HepG2 (cell line): ENCODE data around the gene POLR1H. TPM values are rescaled to one million over a fixed set of nuclear protein-coding genes. Genes with fewer than 3 reads are reported as not detected.

ENCODE experiments used
- CENPX ChIP-seq: sonication (generic); formaldehyde crosslinking; IDR thresholded peaks from 2 replicates; pipeline ENCODE4 v1.9.0; 2021; ENCODE audit warnings: mild to moderate bottlenecking, missing genetic modification reagents, moderate library complexity
- FOXP1 ChIP-seq, 2 experiments: fragments of 450-650 bp in 1 of 2; IDR thresholded peaks; 2 replicates each; pipeline ENCODE4 v1.6.1; 2017 to 2018; ENCODE audit warnings: antibody characterized with exemption in 1 of 2
- HNRNPH1 ChIP-seq: fragments of 200-400 bp; formaldehyde crosslinking; optimal IDR thresholded peaks from 2 replicates; pipeline ENCODE3; 2017; ENCODE audit warnings: mild to moderate bottlenecking, low read depth, low read length
- JDP2 ChIP-seq: sonication (generic); formaldehyde crosslinking; IDR thresholded peaks from 2 replicates; pipeline ENCODE4 v1.8.1; 2022; ENCODE audit warnings: missing genetic modification reagents, borderline replicate concordance
- JUN ChIP-seq: sonication (generic); formaldehyde crosslinking; IDR thresholded peaks from 2 replicates; pipeline ENCODE4 v1.4.0; 2020; ENCODE audit warnings: mild to moderate bottlenecking, missing genetic modification reagents
- MEIS2 ChIP-seq: sonication (generic); formaldehyde crosslinking; IDR thresholded peaks from 2 replicates; pipeline ENCODE4 v1.9.0; 2021; ENCODE audit warnings: mild to moderate bottlenecking, missing genetic modification reagents
- MTF1 ChIP-seq: sonication (generic); formaldehyde crosslinking; IDR thresholded peaks from 2 replicates; pipeline ENCODE4 v1.5.0; 2020; ENCODE audit warnings: missing genetic modification reagents
- PHF8 ChIP-seq: sonication (generic); formaldehyde crosslinking; IDR thresholded peaks from 2 replicates; pipeline ENCODE4 v1.5.0; 2020; ENCODE audit warnings: missing genetic modification reagents
- SP4 ChIP-seq: sonication (generic); formaldehyde crosslinking; IDR thresholded peaks from 2 replicates; pipeline ENCODE4 v1.8.1; 2023; ENCODE audit warnings: mild to moderate bottlenecking, missing genetic modification reagents
- TSC22D2 ChIP-seq: sonication (generic); formaldehyde crosslinking; IDR thresholded peaks from 2 replicates; pipeline ENCODE4 v1.5.1; 2020; ENCODE audit warnings: missing genetic modification reagents, mild to moderate bottlenecking, borderline replicate concordance
- ZBTB7B ChIP-seq: sonication (generic); formaldehyde crosslinking; IDR thresholded peaks from 2 replicates; pipeline ENCODE4 v1.4.0; 2020; ENCODE audit warnings: missing genetic modification reagents
- ZNF101 ChIP-seq: sonication (generic); formaldehyde crosslinking; IDR thresholded peaks from 2 replicates; pipeline ENCODE4 v1.4.0; 2020; ENCODE audit warnings: mild to moderate bottlenecking, low read depth, missing genetic modification reagents, borderline replicate concordance
- ZNF274 ChIP-seq: sonication (generic); formaldehyde crosslinking; IDR thresholded peaks from 2 replicates; pipeline ENCODE4 v1.5.1; 2020; ENCODE audit warnings: mild to moderate bottlenecking, missing genetic modification reagents
- ZNF460 ChIP-seq: sonication (generic); formaldehyde crosslinking; IDR thresholded peaks from 2 replicates; pipeline ENCODE4 v1.5.1; 2020; ENCODE audit warnings: missing genetic modification reagents, mild to moderate bottlenecking, borderline replicate concordance
- ZNF557 ChIP-seq: sonication (generic); formaldehyde crosslinking; IDR thresholded peaks from 2 replicates; pipeline ENCODE4 v1.4.0; 2020; ENCODE audit warnings: missing genetic modification reagents
- ZNF589 ChIP-seq: sonication (generic); formaldehyde crosslinking; conservative IDR thresholded peaks from 2 replicates; pipeline ENCODE4 v1.8.0; 2022; ENCODE audit warnings: mild to moderate bottlenecking, moderate library complexity, missing genetic modification reagents
- ZNF672 ChIP-seq: sonication (generic); formaldehyde crosslinking; IDR thresholded peaks from 2 replicates; pipeline ENCODE4 v1.8.1; 2022; ENCODE audit warnings: missing genetic modification reagents
- ZNF780A ChIP-seq: sonication (generic); formaldehyde crosslinking; IDR thresholded peaks from 2 replicates; pipeline ENCODE4 v1.8.0; 2022; ENCODE audit warnings: mild to moderate bottlenecking, missing genetic modification reagents, moderate library complexity
- polyA plus RNA-seq, 8 experiments: library from polyadenylated mRNA; depleted of rRNA in 3 of 8; stranded (reverse) in 7 of 8; unstranded in 1 of 8; fragments of >200 nt; fragmentation: Illumina TruSeq in 4 of 8; extraction: Trizol in 4 of 8; gene quantifications; 2 replicates each; pipeline versions ENCODE4 v1.2.1 to v1.2.3, GENCODE V29; 2011 to 2016; ENCODE audit warnings: low read depth in 4 of 8, missing spikeins in 1 of 8, mixed read lengths in 1 of 8; ENCODE audit not compliant: insufficient read depth in 1 of 8
- total RNA-seq, 5 experiments: library from RNA; depleted of rRNA; stranded (reverse); fragments of >200 nt; fragmentation: Illumina TruSeq; extraction: Trizol; gene quantifications; 2 replicates each; pipeline ENCODE4 v1.2.3, GENCODE V29; 2016; ENCODE audit warnings: low read depth in 1 of 5
- TF ChIP-seq, protein P1 (sequence below): sonication (generic); formaldehyde crosslinking; IDR thresholded peaks from 2 replicates; pipeline ENCODE4 v1.4.0; 2020; ENCODE audit warnings: missing genetic modification reagents
- TF ChIP-seq, protein P2 (sequence below): sonication (generic); formaldehyde crosslinking; IDR thresholded peaks from 2 replicates; pipeline ENCODE4 v1.5.1; 2020; ENCODE audit warnings: missing genetic modification reagents, mild to moderate bottlenecking, borderline replicate concordance
- TF ChIP-seq, protein P3 (sequence below): sonication (generic); formaldehyde crosslinking; conservative IDR thresholded peaks from 2 replicates; pipeline ENCODE4 v1.8.0; 2022; ENCODE audit warnings: mild to moderate bottlenecking, moderate library complexity, missing genetic modification reagents

POLR1H gene
- total and polyA plus RNA-seq, 2 of the 13 experiments (the other 11 are each of a cell fraction or from before 2014, with no cell fraction given), result 61.4 to 79.8 TPM

DNA sequence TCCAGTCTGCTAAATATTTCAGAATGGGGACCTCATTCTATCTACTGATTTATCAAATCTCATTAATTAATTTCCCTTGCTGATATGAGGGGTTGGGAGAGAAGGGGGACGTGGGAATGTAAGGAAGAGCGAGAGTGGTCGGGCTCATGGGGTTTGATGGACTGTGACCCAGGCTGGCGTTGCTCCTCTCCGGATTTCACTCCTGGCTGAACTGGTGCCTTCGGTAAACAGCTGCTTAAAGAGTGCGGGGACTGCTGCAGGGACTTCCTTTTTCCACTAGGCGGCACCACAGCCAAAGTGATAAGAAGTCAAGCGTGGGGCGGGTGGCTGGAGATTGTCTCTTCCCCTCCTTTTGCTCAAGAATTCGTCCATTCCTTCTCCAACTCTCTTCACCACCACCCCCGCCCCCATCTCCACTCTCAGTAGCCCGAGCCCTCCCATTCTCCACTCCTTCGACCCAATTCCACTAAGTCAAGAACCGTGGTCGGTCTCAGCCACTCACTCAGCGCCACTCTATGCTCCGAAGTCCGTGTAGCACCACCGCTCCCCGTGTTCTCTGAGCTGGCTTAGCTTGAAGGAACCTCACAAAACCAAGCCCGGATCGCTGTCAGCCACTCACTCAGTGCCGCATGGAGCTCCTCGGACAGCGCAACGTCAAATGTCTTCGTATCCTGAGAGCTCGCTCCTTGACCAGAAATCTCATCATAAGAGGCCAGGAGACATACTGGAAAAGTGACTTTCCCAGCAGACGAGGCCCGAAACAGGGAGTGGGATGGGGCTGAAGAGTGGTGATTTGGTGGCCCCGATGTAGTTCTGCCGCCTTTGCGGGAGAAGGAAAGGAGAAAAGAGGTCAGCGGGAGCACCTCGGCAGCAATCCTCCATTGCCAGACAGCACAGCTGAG, 42.2 kb downstream of the POLR1H start (continued):
- TF ChIP-seq SP4 (CRISPR knock-in tag) (peak; percentile 76), FOXP1 (IDR thresholded peaks at IDR 0.05) (no peak), FOXP1 (CRISPR knock-in tag; IDR thresholded peaks at IDR 0.05) (peak; percentile 40; the same call in 1 of the 2 replicates), ZNF460 (CRISPR knock-in tag) (no peak), CENPX (no peak), ZNF557 (CRISPR knock-in tag) (no peak), ZNF672 (CRISPR knock-in tag) (no peak), TSC22D2 (CRISPR knock-in tag) (peak; percentile 48; the same call in 1 of the 2 replicates), MTF1 (CRISPR knock-in tag) (no peak), ZNF101 (no peak), ZNF589 (CRISPR knock-in tag) (no peak), PHF8 (CRISPR knock-in tag) (no peak; the same call in 1 of the 2 replicates), ZNF780A (CRISPR knock-in tag) (no peak), HNRNPH1 (no peak), ZNF274 (CRISPR knock-in tag) (no peak), ZBTB7B (peak; percentile 48; the same call in 1 of the 2 replicates), JUN (CRISPR knock-in tag) (no peak), MEIS2 (CRISPR knock-in tag) (peak; percentile 47; the same call in 1 of the 2 replicates), JDP2 (CRISPR knock-in tag) (no peak)
- TF ChIP-seq, protein P1, sequence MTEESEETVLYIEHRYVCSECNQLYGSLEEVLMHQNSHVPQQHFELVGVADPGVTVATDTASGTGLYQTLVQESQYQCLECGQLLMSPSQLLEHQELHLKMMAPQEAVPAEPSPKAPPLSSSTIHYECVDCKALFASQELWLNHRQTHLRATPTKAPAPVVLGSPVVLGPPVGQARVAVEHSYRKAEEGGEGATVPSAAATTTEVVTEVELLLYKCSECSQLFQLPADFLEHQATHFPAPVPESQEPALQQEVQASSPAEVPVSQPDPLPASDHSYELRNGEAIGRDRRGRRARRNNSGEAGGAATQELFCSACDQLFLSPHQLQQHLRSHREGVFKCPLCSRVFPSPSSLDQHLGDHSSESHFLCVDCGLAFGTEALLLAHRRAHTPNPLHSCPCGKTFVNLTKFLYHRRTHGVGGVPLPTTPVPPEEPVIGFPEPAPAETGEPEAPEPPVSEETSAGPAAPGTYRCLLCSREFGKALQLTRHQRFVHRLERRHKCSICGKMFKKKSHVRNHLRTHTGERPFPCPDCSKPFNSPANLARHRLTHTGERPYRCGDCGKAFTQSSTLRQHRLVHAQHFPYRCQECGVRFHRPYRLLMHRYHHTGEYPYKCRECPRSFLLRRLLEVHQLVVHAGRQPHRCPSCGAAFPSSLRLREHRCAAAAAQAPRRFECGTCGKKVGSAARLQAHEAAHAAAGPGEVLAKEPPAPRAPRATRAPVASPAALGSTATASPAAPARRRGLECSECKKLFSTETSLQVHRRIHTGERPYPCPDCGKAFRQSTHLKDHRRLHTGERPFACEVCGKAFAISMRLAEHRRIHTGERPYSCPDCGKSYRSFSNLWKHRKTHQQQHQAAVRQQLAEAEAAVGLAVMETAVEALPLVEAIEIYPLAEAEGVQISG, result peak; percentile 87
- TF ChIP-seq, protein P2, sequence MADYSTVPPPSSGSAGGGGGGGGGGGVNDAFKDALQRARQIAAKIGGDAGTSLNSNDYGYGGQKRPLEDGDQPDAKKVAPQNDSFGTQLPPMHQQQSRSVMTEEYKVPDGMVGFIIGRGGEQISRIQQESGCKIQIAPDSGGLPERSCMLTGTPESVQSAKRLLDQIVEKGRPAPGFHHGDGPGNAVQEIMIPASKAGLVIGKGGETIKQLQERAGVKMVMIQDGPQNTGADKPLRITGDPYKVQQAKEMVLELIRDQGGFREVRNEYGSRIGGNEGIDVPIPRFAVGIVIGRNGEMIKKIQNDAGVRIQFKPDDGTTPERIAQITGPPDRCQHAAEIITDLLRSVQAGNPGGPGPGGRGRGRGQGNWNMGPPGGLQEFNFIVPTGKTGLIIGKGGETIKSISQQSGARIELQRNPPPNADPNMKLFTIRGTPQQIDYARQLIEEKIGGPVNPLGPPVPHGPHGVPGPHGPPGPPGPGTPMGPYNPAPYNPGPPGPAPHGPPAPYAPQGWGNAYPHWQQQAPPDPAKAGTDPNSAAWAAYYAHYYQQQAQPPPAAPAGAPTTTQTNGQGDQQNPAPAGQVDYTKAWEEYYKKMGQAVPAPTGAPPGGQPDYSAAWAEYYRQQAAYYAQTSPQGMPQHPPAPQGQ, result no peak
- TF ChIP-seq, protein P3, sequence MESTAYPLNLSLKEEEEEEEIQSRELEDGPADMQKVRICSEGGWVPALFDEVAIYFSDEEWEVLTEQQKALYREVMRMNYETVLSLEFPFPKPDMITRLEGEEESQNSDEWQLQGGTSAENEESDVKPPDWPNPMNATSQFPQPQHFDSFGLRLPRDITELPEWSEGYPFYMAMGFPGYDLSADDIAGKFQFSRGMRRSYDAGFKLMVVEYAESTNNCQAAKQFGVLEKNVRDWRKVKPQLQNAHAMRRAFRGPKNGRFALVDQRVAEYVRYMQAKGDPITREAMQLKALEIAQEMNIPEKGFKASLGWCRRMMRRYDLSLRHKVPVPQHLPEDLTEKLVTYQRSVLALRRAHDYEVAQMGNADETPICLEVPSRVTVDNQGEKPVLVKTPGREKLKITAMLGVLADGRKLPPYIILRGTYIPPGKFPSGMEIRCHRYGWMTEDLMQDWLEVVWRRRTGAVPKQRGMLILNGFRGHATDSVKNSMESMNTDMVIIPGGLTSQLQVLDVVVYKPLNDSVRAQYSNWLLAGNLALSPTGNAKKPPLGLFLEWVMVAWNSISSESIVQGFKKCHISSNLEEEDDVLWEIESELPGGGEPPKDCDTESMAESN, result 0 out of 2 replicates have a peak, but pooled peaks have one; percentile 48
